Mesenchymal stem cell (in vitro differentiated cells and primary cell): ENCODE results near the gene LYPD6.

Source experiments
- DNase-seq: peaks from one replicate; pipeline ENCODE4 v3.0.0-alpha.2; 2013
- H2AFZ ChIP-seq: one replicate; pipeline ENCODE4 v1.6.1; 2013; ENCODE audit warnings: low read depth, mild to moderate bottlenecking, control low read depth, inconsistent platforms, low read length, moderate library complexity
- H2AK5ac ChIP-seq: 2 replicates; pipeline ENCODE4 v1.6.1; 2013; ENCODE audit warnings: low read length, moderate library complexity, mild to moderate bottlenecking, inconsistent platforms; ENCODE audit not compliant: severe bottlenecking
- H2BK120ac ChIP-seq: one replicate; pipeline ENCODE4 v1.6.1; 2013; ENCODE audit warnings: low read depth, mild to moderate bottlenecking, inconsistent platforms, low read length, moderate library complexity
- H2BK12ac ChIP-seq, 2 experiments: one replicate each; pipeline ENCODE4 v1.6.1; 2013; ENCODE audit warnings: inconsistent platforms in 2 of 2, low read length in 2 of 2, mild to moderate bottlenecking in 2 of 2, moderate library complexity in 2 of 2, control low read depth in 1 of 2
- H2BK15ac ChIP-seq: one replicate; pipeline ENCODE4 v1.6.1; 2013; ENCODE audit warnings: mild to moderate bottlenecking, low read depth, inconsistent platforms; ENCODE audit not compliant: poor library complexity, severe bottlenecking
- H2BK5ac ChIP-seq: 2 replicates; pipeline ENCODE4 v1.6.1; 2013; ENCODE audit warnings: low read depth, mild to moderate bottlenecking, low read length, control low read depth, inconsistent platforms; ENCODE audit not compliant: poor library complexity, severe bottlenecking
- H3K14ac ChIP-seq, 2 experiments: one replicate each; pipeline ENCODE4 v1.6.1; 2013; ENCODE audit warnings: inconsistent platforms in 2 of 2, low read length in 2 of 2, control low read depth in 1 of 2, mild to moderate bottlenecking in 1 of 2, moderate library complexity in 1 of 2
- H3K18ac ChIP-seq, 2 experiments: one replicate each; pipeline ENCODE4 v1.6.1; 2013; ENCODE audit warnings: inconsistent platforms in 2 of 2, low read length in 2 of 2, control low read depth in 1 of 2, low read depth in 1 of 2, mild to moderate bottlenecking in 1 of 2
- H3K23ac ChIP-seq, 2 experiments: one replicate each; pipeline ENCODE4 v1.6.1; 2013; ENCODE audit warnings: inconsistent platforms in 2 of 2, low read length in 2 of 2, mild to moderate bottlenecking in 2 of 2, moderate library complexity in 2 of 2, control low read depth in 1 of 2
- H3K27ac ChIP-seq: 2 replicates; pipeline ENCODE4 v1.5.1; 2013; ENCODE audit warnings: mild to moderate bottlenecking, moderate library complexity, low read length, control low read depth, inconsistent platforms; ENCODE audit not compliant: poor library complexity, severe bottlenecking
- H3K27me3 ChIP-seq, 2 experiments: 2 replicates each; pipeline versions ENCODE4 v1.6.1 to v1.7.0; 2013; ENCODE audit warnings: low read length in 2 of 2, mild to moderate bottlenecking in 2 of 2, moderate library complexity in 2 of 2, control low read depth in 1 of 2, inconsistent platforms in 1 of 2; ENCODE audit not compliant: control insufficient read depth in 1 of 2, insufficient read depth in 1 of 2
- H3K36me3 ChIP-seq, 2 experiments: 2 replicates each; pipeline versions ENCODE4 v1.6.1 to v1.7.0; 2013; ENCODE audit warnings: low read length in 2 of 2, control low read depth in 1 of 2, inconsistent platforms in 1 of 2, low read depth in 1 of 2, mild to moderate bottlenecking in 1 of 2; ENCODE audit not compliant: insufficient read depth in 2 of 2, control insufficient read depth in 1 of 2
- H3K4ac ChIP-seq, 2 experiments: one replicate each; pipeline ENCODE4 v1.6.1; 2013; ENCODE audit warnings: inconsistent platforms in 2 of 2, low read length in 2 of 2, mild to moderate bottlenecking in 2 of 2, moderate library complexity in 2 of 2, control low read depth in 1 of 2, low read depth in 1 of 2
- H3K4me1 ChIP-seq: 2 replicates; pipeline ENCODE4 v1.6.1; 2013; ENCODE audit warnings: low read depth, low read length, control low read depth; ENCODE audit not compliant: control insufficient read depth, insufficient read depth
- H3K4me2 ChIP-seq: 2 replicates; pipeline ENCODE4 v1.6.1; 2013; ENCODE audit warnings: low read length, mild to moderate bottlenecking, inconsistent platforms; ENCODE audit not compliant: poor library complexity, severe bottlenecking
- H3K4me3 ChIP-seq, 2 experiments: 2 replicates each; pipeline versions ENCODE4 v1.5.1 to v1.7.0; 2013; ENCODE audit warnings: low read length in 2 of 2, mild to moderate bottlenecking in 2 of 2, control low read depth in 1 of 2, low read depth in 1 of 2; ENCODE audit not compliant: insufficient read depth in 1 of 2
- H3K79me1 ChIP-seq: replicated peaks from 2 replicates; pipeline ENCODE4 v1.6.1; 2013; ENCODE audit warnings: mild to moderate bottlenecking, control low read depth, low read length, inconsistent platforms; ENCODE audit not compliant: poor library complexity, severe bottlenecking
- H3K9ac ChIP-seq: 2 replicates; pipeline ENCODE4 v1.7.0; 2013; ENCODE audit warnings: mild to moderate bottlenecking, low read length, moderate library complexity
- H3K9me3 ChIP-seq: 2 replicates; pipeline ENCODE4 v1.7.0; 2013; ENCODE audit warnings: mild to moderate bottlenecking, low read length; ENCODE audit not compliant: control insufficient read depth
- H4K8ac ChIP-seq: one replicate; pipeline ENCODE4 v1.6.1; 2013; ENCODE audit warnings: inconsistent platforms, mild to moderate bottlenecking, low read length, moderate library complexity
- H4K91ac ChIP-seq: one replicate; pipeline ENCODE4 v1.6.1; 2013; ENCODE audit warnings: mild to moderate bottlenecking, low read length, inconsistent platforms
- WGBS: methylation state at CpG from one replicate; pipeline ENCODE4 v1.1.7; 2013; ENCODE audit warnings: mixed read lengths; 5-methylcytosine and 5-hydroxymethylcytosine counted together

LYPD6 gene

GRCh38 chr2:149468636-149469035 lies 138.2 kb downstream of the LYPD6 start:
- Histone ChIP-seq H2BK12ac (no peak overlapping the region), H3K9ac (no peak overlapping the region), H3K14ac (no peak overlapping the region), H3K4ac (no peak overlapping the region), H3K9me3 (no peaks in the 10 kb centered on the region), H3K4me2 (no peak overlapping the region), H3K23ac (no peak overlapping the region), H4K8ac (no peak overlapping the region), H3K18ac (peak overlapping the region in 1 of 2 experiments; percentile 85), H2BK15ac (no peak overlapping the region), H4K91ac (no peak overlapping the region), H3K4me1 (peaks cover 2% of the 10 kb centered on the region), H3K4me3 (no peak overlapping the region), H3K79me1 (no peaks in the 10 kb centered on the region), H2AFZ (no peak overlapping the region), H2BK120ac (no peak overlapping the region), H3K27ac (no peak overlapping the region), H2AK5ac (no peak overlapping the region), H3K27me3 (no peaks in the 10 kb centered on the region), H2BK5ac (no peak overlapping the region), H3K36me3 (no peaks in the 10 kb centered on the region)
- WGBS, result 19% methylated on average over 2 of the region's 4 CpGs
- peak; percentile 57 for DNase-seq

GRCh38 chr2:149470046-149470445 lies 139.7 kb downstream of the LYPD6 start:
- H3K9me3 ChIP-seq, result no peaks in the 10 kb centered on the region
- H2BK5ac ChIP-seq, result no peak overlapping the region
- no peak overlapping the region for H3K4ac ChIP-seq
- no peaks in the 10 kb centered on the region for H3K27me3 ChIP-seq
- no peak overlapping the region for H3K14ac ChIP-seq
- H3K18ac ChIP-seq, result no peak overlapping the region
- no peak overlapping the region for H2AK5ac ChIP-seq
- DNase-seq, result no peak
- H2BK15ac ChIP-seq, result no peak overlapping the region
- no peak overlapping the region for H4K91ac ChIP-seq
- H3K4me3 ChIP-seq, result no peak overlapping the region
- no peak overlapping the region for H3K27ac ChIP-seq
- H3K23ac ChIP-seq, result no peak overlapping the region
- no peak overlapping the region for H4K8ac ChIP-seq
- no peak overlapping the region for H3K9ac ChIP-seq
- no peak overlapping the region for H2BK12ac ChIP-seq
- H3K4me1 ChIP-seq, result peaks cover 4% of the 10 kb centered on the region
- no peak overlapping the region for H2BK120ac ChIP-seq
- no peak overlapping the region for H2AFZ ChIP-seq
- no peaks in the 10 kb centered on the region for H3K36me3 ChIP-seq
- H3K79me1 ChIP-seq, result no peaks in the 10 kb centered on the region
- WGBS, result 91% methylated on average over 7 of the region's 7 CpGs
- H3K4me2 ChIP-seq, result no peak overlapping the region

- no peak overlapping the region for H2BK5ac ChIP-seq
- no peak overlapping the region for H3K23ac ChIP-seq
- H3K4me1 ChIP-seq, result peaks cover 4% of the 10 kb centered on the region
- 100% methylated on average over 1 of the region's 2 CpGs for WGBS
- no peak overlapping the region for H3K4me3 ChIP-seq
- no peak overlapping the region for H2BK120ac ChIP-seq
- H4K8ac ChIP-seq, result no peak overlapping the region
- no peak overlapping the region for H2BK15ac ChIP-seq
- H3K14ac ChIP-seq, result no peak overlapping the region
- no peak overlapping the region for H4K91ac ChIP-seq
- no peaks in the 10 kb centered on the region for H3K9me3 ChIP-seq
- H3K27me3 ChIP-seq, result no peaks in the 10 kb centered on the region
- H3K27ac ChIP-seq, result no peak overlapping the region
- no peak overlapping the region for H2AFZ ChIP-seq
- DNase-seq, result no peak
- no peak overlapping the region for H3K4me2 ChIP-seq
- no peaks in the 10 kb centered on the region for H3K79me1 ChIP-seq
- H3K9ac ChIP-seq, result no peak overlapping the region
- no peak overlapping the region for H3K18ac ChIP-seq
- no peak overlapping the region for H3K4ac ChIP-seq
- H2BK12ac ChIP-seq, result no peak overlapping the region
- no peak overlapping the region for H2AK5ac ChIP-seq
- no peaks in the 10 kb centered on the region for H3K36me3 ChIP-seq
Observed at GRCh38 chr2:149472413-149472812, 142.0 kb downstream of the LYPD6 start.

- Histone ChIP-seq H3K9ac (no peak overlapping the region), H3K27me3 (no peaks in the 10 kb centered on the region), H3K18ac (no peak overlapping the region), H3K4me1 (peaks cover 4% of the 10 kb centered on the region), H4K8ac (peak overlapping the region; percentile 48), H3K4me2 (no peak overlapping the region), H2BK120ac (no peak overlapping the region), H3K4ac (no peak overlapping the region), H2AK5ac (no peak overlapping the region), H4K91ac (no peak overlapping the region), H3K9me3 (no peaks in the 10 kb centered on the region), H2AFZ (no peak overlapping the region), H3K23ac (no peak overlapping the region), H2BK15ac (no peak overlapping the region), H3K27ac (no peak overlapping the region), H3K4me3 (no peak overlapping the region), H2BK5ac (no peak overlapping the region), H3K36me3 (no peaks in the 10 kb centered on the region), H2BK12ac (no peak overlapping the region), H3K79me1 (no peaks in the 10 kb centered on the region), H3K14ac (no peak overlapping the region)
- DNase-seq, result no peak
- WGBS, result no CpG with 5 or more reads among the region's 1 CpG
Observed at GRCh38 chr2:149473068-149473467, 142.7 kb downstream of the LYPD6 start.
